HG03439 (cell line): Measurements from ENCODE around the gene RPS19BP1.

Experiments used
- ATAC-seq: cut with Tn5 transposase; IDR thresholded peaks from one replicate; pipeline ENCODE4 v1.9.1; 2021; ENCODE audit warnings: mild to moderate bottlenecking, moderate library complexity; ENCODE audit not compliant: unreplicated experiment

RPS19BP1 gene

GRCh38 chr22:39490966-39491680 lies 41.4 kb downstream of the RPS19BP1 start:
- no peak for ATAC-seq

DNA sequence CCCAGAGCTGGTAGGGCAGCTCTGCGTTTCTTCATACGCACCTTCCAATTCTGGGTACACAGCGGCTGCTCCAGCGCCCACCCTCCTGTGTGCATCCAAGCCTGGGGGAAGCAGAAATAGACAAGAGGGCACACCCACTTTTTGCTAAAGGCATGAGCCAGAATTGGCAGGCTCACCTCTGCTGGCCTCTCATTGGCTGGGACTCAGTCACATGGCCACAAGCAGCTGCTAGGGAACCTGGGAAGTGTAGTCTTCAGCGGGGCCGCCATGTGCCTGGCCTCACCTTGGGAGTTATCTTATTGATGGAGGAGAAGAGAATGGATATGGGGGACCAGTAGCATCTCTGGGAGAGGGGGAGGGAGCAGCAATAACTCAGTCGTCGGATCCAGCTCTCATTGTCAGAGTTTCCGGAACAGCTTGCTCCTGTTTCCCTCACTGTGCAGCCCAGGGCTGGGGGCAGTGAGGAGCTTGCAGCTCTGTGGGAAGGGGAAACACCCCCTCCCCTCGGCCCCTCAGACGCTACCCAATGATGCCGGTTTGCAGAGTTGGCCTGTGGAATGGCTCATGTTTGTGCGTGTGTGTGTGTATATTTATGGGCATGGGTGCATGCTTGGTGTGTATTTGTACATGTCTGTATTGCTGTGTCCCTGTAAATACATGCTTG lies 42.3 kb downstream of the RPS19BP1 start:
- ATAC-seq: no peak

DNA sequence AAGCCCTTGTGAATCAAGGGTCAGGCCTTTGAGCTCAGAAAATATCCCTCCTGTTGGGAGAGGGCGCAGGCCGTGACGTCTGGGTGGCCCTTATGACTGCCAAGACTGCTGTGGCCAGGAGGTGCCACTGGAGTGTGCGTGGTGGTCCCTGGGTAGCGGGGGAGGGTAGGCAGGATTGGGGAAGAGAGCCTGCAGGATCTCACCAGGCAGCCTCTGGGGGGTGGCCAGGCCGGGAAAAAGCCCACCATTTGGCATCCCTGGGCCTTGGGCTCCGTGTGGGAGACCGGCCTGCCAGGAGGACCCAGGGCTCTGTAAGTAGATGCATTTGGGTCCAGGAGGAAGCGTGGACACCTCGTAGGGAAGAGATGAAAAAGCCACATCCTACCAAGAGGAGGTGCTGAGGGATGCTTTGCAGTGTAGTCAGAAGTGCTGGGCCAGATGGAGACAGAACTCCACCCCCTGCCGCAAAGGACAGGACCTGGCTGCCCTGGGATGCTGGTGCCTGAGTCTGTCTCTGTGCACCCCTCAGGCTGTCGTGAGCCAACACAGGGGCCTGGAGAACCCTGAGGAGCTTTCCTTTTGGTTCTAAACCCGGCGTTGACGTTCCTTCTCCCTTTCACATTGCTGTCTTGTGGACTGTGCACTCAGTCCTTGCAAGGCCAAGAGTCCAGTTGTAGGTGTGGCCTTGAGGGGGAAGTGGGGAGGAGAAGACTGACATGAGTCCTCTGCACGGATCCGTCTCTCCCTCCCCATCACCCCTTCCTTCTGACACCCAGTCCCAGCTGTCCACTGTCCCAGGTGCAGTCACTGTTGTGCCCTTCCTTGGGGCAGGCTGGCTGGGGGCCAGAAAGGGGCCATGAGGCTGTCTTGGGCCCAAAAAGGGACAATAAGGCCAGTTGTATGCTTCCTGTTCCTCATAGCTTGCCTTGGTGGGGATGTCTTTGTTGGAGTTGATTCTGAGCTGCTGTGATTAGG lies 43.2 kb downstream of the RPS19BP1 start:
- ATAC-seq: no peak

GRCh38 chr22:39488563-39489083 lies 43.9 kb downstream of the RPS19BP1 start:
- ATAC-seq: no peak

DNA sequence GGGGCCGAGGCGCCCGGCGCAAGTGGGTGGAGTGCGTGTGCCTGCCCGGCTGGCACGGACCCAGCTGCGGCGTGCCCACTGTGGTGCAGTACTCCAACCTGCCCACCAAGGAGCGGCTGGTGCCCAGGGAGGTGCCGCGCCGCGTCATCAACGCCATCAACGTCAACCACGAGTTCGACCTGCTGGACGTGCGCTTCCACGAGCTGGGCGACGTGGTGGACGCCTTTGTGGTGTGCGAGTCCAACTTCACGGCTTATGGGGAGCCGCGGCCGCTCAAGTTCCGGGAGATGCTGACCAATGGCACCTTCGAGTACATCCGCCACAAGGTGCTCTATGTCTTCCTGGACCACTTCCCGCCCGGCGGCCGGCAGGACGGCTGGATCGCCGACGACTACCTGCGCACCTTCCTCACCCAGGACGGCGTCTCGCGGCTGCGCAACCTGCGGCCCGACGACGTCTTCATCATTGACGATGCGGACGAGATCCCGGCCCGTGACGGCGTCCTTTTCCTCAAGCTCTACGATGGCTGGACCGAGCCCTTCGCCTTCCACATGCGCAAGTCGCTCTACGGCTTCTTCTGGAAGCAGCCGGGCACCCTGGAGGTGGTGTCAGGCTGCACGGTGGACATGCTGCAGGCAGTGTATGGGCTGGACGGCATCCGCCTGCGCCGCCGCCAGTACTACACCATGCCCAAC lies 44.6 kb downstream of the RPS19BP1 start:
- ATAC-seq: no peak

GRCh38 chr22:39486951-39487825 lies 45.4 kb downstream of the RPS19BP1 start:
- ATAC-seq: no peak

GRCh38 chr22:39482768-39483167 lies 49.8 kb downstream of the RPS19BP1 start:
- ATAC-seq: no peak

- ATAC-seq: no peak
Observed at GRCh38 chr22:39481595-39481994, 51.0 kb downstream of the RPS19BP1 start.

DNA sequence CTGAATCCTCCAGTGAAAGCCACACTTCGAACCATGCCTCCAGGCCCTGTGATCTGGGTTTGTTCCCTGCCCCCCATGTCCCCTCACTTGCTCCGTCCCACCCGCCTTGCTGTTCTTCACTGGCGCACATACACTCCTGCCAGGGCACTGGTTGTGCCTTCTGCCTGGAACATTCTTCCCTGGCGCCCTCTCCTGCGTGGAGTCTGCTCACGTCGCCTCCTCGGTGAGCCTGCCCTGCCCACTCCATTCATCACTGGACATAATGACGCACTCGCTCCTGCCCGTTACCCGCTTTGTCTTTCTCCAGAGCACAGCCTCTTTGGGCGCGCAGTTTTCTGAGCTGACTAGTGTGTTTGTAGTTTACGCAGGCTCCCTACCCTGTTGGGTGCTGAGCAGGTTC lies 51.5 kb downstream of the RPS19BP1 start:
- no peak for ATAC-seq

- ATAC-seq: no peak
Observed at GRCh38 chr22:39480557-39480956, 52.0 kb downstream of the RPS19BP1 start.

GRCh38 chr22:39479254-39479653 lies 53.3 kb downstream of the RPS19BP1 start:
- no peak for ATAC-seq
